CD14-positive monocyte (primary cell): ENCODE results near the gene SELENOF. TPM values are rescaled to one million over a fixed set of nuclear protein-coding genes. Genes with fewer than 3 reads are reported as not detected.

Experiments
- DNase-seq, 3 donors: peaks; one replicate each; pipeline ENCODE4 v3.0.0-alpha.2; 2011 to 2022
- H2AFZ ChIP-seq: 2 replicates; pipeline ENCODE4 v1.6.0; 2012; ENCODE audit warnings: mild to moderate bottlenecking, low read depth, low read length, inconsistent platforms; ENCODE audit not compliant: insufficient read depth, poor library complexity, severe bottlenecking
- H3K27ac ChIP-seq, 2 donors: 1 replicate in 1 of 2; 2 replicates in 1 of 2; pipeline ENCODE4 v1.5.1; 2012 to 2013; ENCODE audit warnings: low read length in 2 of 2, control low read depth in 1 of 2, inconsistent platforms in 1 of 2, low read depth in 1 of 2, mild to moderate bottlenecking in 1 of 2
- H3K27me3 ChIP-seq, 2 donors: one replicate each; pipeline versions ENCODE4 v1.6.0 to v1.6.1; 2011 to 2013; ENCODE audit warnings: low read length in 2 of 2; ENCODE audit not compliant: control insufficient read depth in 2 of 2, insufficient read depth in 2 of 2
- H3K36me3 ChIP-seq, 2 donors: replicated peaks in 1 of 2; 1 replicate in 1 of 2; 2 replicates in 1 of 2; pipeline versions ENCODE4 v1.5.1 to v1.6.1; 2012 to 2013; ENCODE audit warnings: low read length in 2 of 2, control low read depth in 1 of 2, inconsistent platforms in 1 of 2, mild to moderate bottlenecking in 1 of 2; ENCODE audit not compliant: insufficient read depth in 2 of 2, control insufficient read depth in 1 of 2
- H3K4me1 ChIP-seq, 2 donors: 1 replicate in 1 of 2; 2 replicates in 1 of 2; pipeline versions ENCODE4 v1.5.1 to v1.6.1; 2012 to 2013; ENCODE audit warnings: low read length in 2 of 2, control low read depth in 1 of 2, inconsistent platforms in 1 of 2, mild to moderate bottlenecking in 1 of 2, moderate library complexity in 1 of 2; ENCODE audit not compliant: insufficient read depth in 2 of 2, control insufficient read depth in 1 of 2
- H3K4me2 ChIP-seq: replicated peaks from 2 replicates; pipeline ENCODE3; 2012; ENCODE audit warnings: low read length, moderate library complexity, mild to moderate bottlenecking; ENCODE audit not compliant: poor library complexity, severe bottlenecking; ENCODE audit errors: extremely low read depth
- H3K4me3 ChIP-seq, 3 experiments: fragments of 200-600 bp in 1 of 3; sonication (generic) in 1 of 3; replicated peaks in 1 of 3; 1 replicate in 2 of 3; 2 replicates in 1 of 3; pipeline ENCODE4 v1.5.1; 2011 to 2013; ENCODE audit warnings: low read length in 3 of 3, mild to moderate bottlenecking in 3 of 3, control low read depth in 2 of 3, low read depth in 2 of 3, inconsistent platforms in 1 of 3, moderate library complexity in 1 of 3
- H3K79me2 ChIP-seq: 2 replicates; pipeline ENCODE4 v1.6.0; 2012; ENCODE audit warnings: mild to moderate bottlenecking, control low read depth, inconsistent platforms, low read length, moderate library complexity; ENCODE audit not compliant: insufficient read depth
- H3K9ac ChIP-seq: 2 replicates; pipeline ENCODE4 v1.6.0; 2017; ENCODE audit warnings: low read length, mild to moderate bottlenecking; ENCODE audit not compliant: insufficient read depth, poor library complexity, severe bottlenecking
- H3K9me3 ChIP-seq, 2 donors: replicated peaks in 1 of 2; 1 replicate in 1 of 2; 2 replicates in 1 of 2; pipeline versions ENCODE4 v1.5.1 to v1.6.1; 2012 to 2013; ENCODE audit warnings: low read length in 2 of 2, control low read depth in 1 of 2; ENCODE audit not compliant: control insufficient read depth in 1 of 2, insufficient read depth in 1 of 2
- H4K20me1 ChIP-seq: 2 replicates; pipeline ENCODE4 v1.6.0; 2012; ENCODE audit warnings: mild to moderate bottlenecking, low read length, control low read depth, moderate library complexity; ENCODE audit not compliant: insufficient read depth
- H3K27ac Mint-ChIP-seq, 7 donors: one replicate each; pipeline ENCODE4 v1.8.0; 2020; ENCODE audit warnings: mild to moderate bottlenecking in 7 of 7, mixed read lengths in 7 of 7, moderate library complexity in 6 of 7, inconsistent platforms in 2 of 7
- H3K27me3 Mint-ChIP-seq, 3 donors: one replicate each; pipeline ENCODE4 v1.8.0; 2021 to 2022; ENCODE audit warnings: low read depth in 3 of 3, mild to moderate bottlenecking in 3 of 3, mixed read lengths in 3 of 3, moderate library complexity in 3 of 3, inconsistent platforms in 1 of 3
- H3K36me3 Mint-ChIP-seq, 2 donors: one replicate each; pipeline ENCODE4 v1.8.0; 2020; ENCODE audit warnings: mixed read lengths in 2 of 2, inconsistent platforms in 1 of 2, mild to moderate bottlenecking in 1 of 2
- H3K4me1 Mint-ChIP-seq: one replicate; pipeline ENCODE4 v1.8.0; 2020; ENCODE audit warnings: mild to moderate bottlenecking, mixed read lengths
- H3K4me3 Mint-ChIP-seq, 2 donors: one replicate each; pipeline ENCODE4 v1.8.0; 2020; ENCODE audit warnings: mild to moderate bottlenecking in 2 of 2, mixed read lengths in 2 of 2, moderate library complexity in 1 of 2
- H3K9me3 Mint-ChIP-seq, 7 donors: one replicate each; pipeline ENCODE4 v1.8.0; 2020 to 2022; ENCODE audit warnings: mixed read lengths in 7 of 7, mild to moderate bottlenecking in 6 of 7, moderate library complexity in 6 of 7, inconsistent platforms in 2 of 7
- CTCF ChIP-seq: fragments of 200-600 bp; IDR thresholded peaks from one replicate; pipeline ENCODE4 v1.8.0; 2022; ENCODE audit warnings: antibody characterized with exemption, mild to moderate bottlenecking
- whole genome bisulfite sequencing: methylation state at CpG from one replicate; pipeline ENCODE4 v1.1.5; 2013; ENCODE audit warnings: missing lambda C conversion rate; ENCODE audit not compliant: insufficient coverage; 5-methylcytosine and 5-hydroxymethylcytosine counted together
- intact Hi-C, 2 donors: fragments of 100-400 bp; cut with micrococcal nuclease; formaldehyde crosslinking; loops; one replicate each; pipeline versions ENCODE4 v1.15.0 to v1.15.1; 2023
- polyA plus RNA-seq, 3 donors: library from polyadenylated mRNA; depleted of rRNA in 1 of 3; unstranded in 2 of 3; stranded (reverse) in 1 of 3; fragments of 300-500 nt in 2 of 3; fragments of >200 nt in 1 of 3; fragmentation: Illumina TruSeq in 2 of 3; gene quantifications; 1 replicate in 2 of 3; 2 replicates in 1 of 3; pipeline ENCODE4 v1.2.3, GENCODE V29; 2012 to 2021

Gene SELENOF
- polyA plus RNA-seq, 3 donors, result 111 to 357 (median 339) TPM

- peaks cover 89% of the 10 kb centered on the region for H3K79me2 ChIP-seq
- no peak overlapping the region for H3K4me2 ChIP-seq
Measured at GRCh38 chr1:86888327-86888726, 25.6 kb downstream of the SELENOF start.

GRCh38 chr1:86887479-86888162, 26.3 kb downstream of the SELENOF start:
- no peak overlapping the region for H2AFZ ChIP-seq
- no peak overlapping the region for H3K27ac ChIP-seq
- no peaks in the 10 kb centered on the region for H3K27me3 ChIP-seq
- Mint-ChIP-seq H3K4me3 (no peak overlapping the region), H3K4me1 (peaks cover 9% of the 10 kb centered on the region), H3K9me3 (peaks cover 0 to 5% (median 0%) of the 10 kb centered on the region in 7 donors), H3K36me3 (peaks cover 13 to 17% of the 10 kb centered on the region in 2 donors), H3K27ac (peak overlapping the region in 2 of 7 donors; percentile 25 to 80), H3K27me3 (peaks cover 0 to 2% (median 0%) of the 10 kb centered on the region in 3 donors)
- H3K9me3 ChIP-seq, result peaks cover 0 to 3% of the 10 kb centered on the region in 2 donors
- no peak overlapping the region for H3K4me3 ChIP-seq
- no peak overlapping the region for H3K9ac ChIP-seq
- DNase-seq, result no peak
- H3K79me2 ChIP-seq, result peaks cover 89% of the 10 kb centered on the region
- no peaks in the 10 kb centered on the region for H3K4me1 ChIP-seq
- H4K20me1 ChIP-seq, result peaks cover 70% of the 10 kb centered on the region
- no CpG with 5 or more reads among the region's 5 CpGs for WGBS
- no peak overlapping the region for H3K4me2 ChIP-seq
- intact Hi-C loops, result no loop called here
- TF ChIP-seq CTCF, result no peak
- peaks cover 4 to 43% of the 10 kb centered on the region in 2 donors for H3K36me3 ChIP-seq

More at GRCh38 chr1:86888327-86888726, 25.6 kb downstream of the SELENOF start:
- peaks cover 13 to 17% of the 10 kb centered on the region in 2 donors for H3K36me3 Mint-ChIP-seq
- Histone ChIP-seq H3K9me3 (peaks cover 0 to 3% of the 10 kb centered on the region in 2 donors), H4K20me1 (peaks cover 70% of the 10 kb centered on the region), H3K27ac (no peak overlapping the region), H2AFZ (no peak overlapping the region), H3K27me3 (no peaks in the 10 kb centered on the region), H3K36me3 (peaks cover 4 to 48% of the 10 kb centered on the region in 2 donors), H3K9ac (no peak overlapping the region), H3K4me3 (no peak overlapping the region), H3K4me1 (no peaks in the 10 kb centered on the region)
- DNase-seq, result no peak
- WGBS, result 100% methylated on average over 1 of the region's 5 CpGs
- H3K9me3 Mint-ChIP-seq, result peaks cover 0 to 5% (median 0%) of the 10 kb centered on the region in 7 donors
- H3K4me3 Mint-ChIP-seq, result no peak overlapping the region
- H3K4me1 Mint-ChIP-seq, result peaks cover 9% of the 10 kb centered on the region
- TF ChIP-seq CTCF, result no peak
- H3K27me3 Mint-ChIP-seq, result peaks cover 0 to 2% (median 0%) of the 10 kb centered on the region in 3 donors
- intact Hi-C loops, result no loop called here
- H3K27ac Mint-ChIP-seq, result peak overlapping the region in 1 of 7 donors; percentile 21
